ENCODE results near the gene NIN. TPM values are rescaled to one million over a fixed set of nuclear protein-coding genes. Genes with fewer than 3 reads are reported as not detected.

Gene NIN
- total and polyA plus RNA-seq, 7 donors, result 7.3 to 47.7 (median 24.3) TPM

- no peak for DNase-seq
- ATAC-seq, result no peak
- no peak for TF ChIP-seq CTCF (IDR thresholded peaks at IDR 0.05)
- Histone ChIP-seq H3K27me3 (ENCODE audit: insufficient read depth in 3 of 3, low read length in 2 of 3) (no peaks in the 10 kb centered on the region), H3K4me1 (peaks cover 65% of the 10 kb centered on the region), H3K9me3 (no peaks in the 10 kb centered on the region), H3K27ac (peak overlapping the region; percentile 78), H3K4me3 (peak overlapping the region; percentile 66), H3K36me3 (ENCODE audit: insufficient read depth in 1 of 2, low read depth in 1 of 2) (peaks cover 0 to 28% of the 10 kb centered on the region in 2 donors)
- intact Hi-C loops (cut with DNase I), result no loop called here
- WGBS, 3 donors, result 62 to 82% (median 67%) methylated on average over 2 of the region's 2 CpGs
These were observed 40.4 kb downstream of the NIN start for GRCh38 chr14:50790589-50790988.

GRCh38 chr14:50786751-50787464 lies 44.1 kb downstream of the NIN start:
- Histone ChIP-seq H3K27ac (no peak overlapping the region), H3K27me3 (ENCODE audit: insufficient read depth in 3 of 3, low read length in 2 of 3) (no peaks in the 10 kb centered on the region), H3K36me3 (ENCODE audit: insufficient read depth in 1 of 2, low read depth in 1 of 2) (peaks cover 0 to 41% of the 10 kb centered on the region in 2 donors), H3K9me3 (no peaks in the 10 kb centered on the region), H3K4me1 (peaks cover 44% of the 10 kb centered on the region), H3K4me3 (no peak overlapping the region)
- DNase-seq (no peak), ATAC-seq (no peak)
- intact Hi-C loops (cut with DNase I), result no loop called here
- no peak for TF ChIP-seq CTCF (IDR thresholded peaks at IDR 0.05)
- 54 to 61% (median 54%) methylated on average over 3 of the region's 3 CpGs for WGBS, 3 donors

GRCh38 chr14:50785457-50786063 lies 45.4 kb downstream of the NIN start:
- ATAC-seq (no peak), DNase-seq (no peak)
- H3K36me3 ChIP-seq (ENCODE audit: insufficient read depth in 1 of 2, low read depth in 1 of 2), result peaks cover 0 to 39% of the 10 kb centered on the region in 2 donors
- TF ChIP-seq CTCF (IDR thresholded peaks at IDR 0.05), result no peak
- no peaks in the 10 kb centered on the region for H3K9me3 ChIP-seq
- no peak overlapping the region for H3K4me3 ChIP-seq
- H3K27me3 ChIP-seq (ENCODE audit: insufficient read depth in 3 of 3, low read length in 2 of 3), result no peaks in the 10 kb centered on the region
- intact Hi-C loops (cut with DNase I), result no loop called here
- H3K27ac ChIP-seq, result no peak overlapping the region
- H3K4me1 ChIP-seq, result peaks cover 42% of the 10 kb centered on the region
- 57 to 63% (median 61%) methylated on average over 8 of the region's 8 CpGs for WGBS, 3 donors

GRCh38 chr14:50784683-50785456 lies 46.1 kb downstream of the NIN start:
- ATAC-seq, result peak in 2 of 4 donors; percentile 47
- Histone ChIP-seq H3K4me1 (peaks cover 36% of the 10 kb centered on the region), H3K4me3 (no peak overlapping the region), H3K36me3 (ENCODE audit: insufficient read depth in 1 of 2, low read depth in 1 of 2) (peaks cover 0 to 32% of the 10 kb centered on the region in 2 donors), H3K27me3 (ENCODE audit: insufficient read depth in 3 of 3, low read length in 2 of 3) (no peaks in the 10 kb centered on the region), H3K27ac (no peak overlapping the region), H3K9me3 (no peaks in the 10 kb centered on the region)
- WGBS, 3 donors, result 59 to 60% (median 59%) methylated on average over 16 of the region's 16 CpGs
- intact Hi-C loops (cut with DNase I), result no loop called here
- no peak for TF ChIP-seq CTCF (IDR thresholded peaks at IDR 0.05)
- no peak for DNase-seq

All from psoas muscle (tissue), 8 donors.